ENCODE data around the gene CDH8.
"Not testable (repeated sequence)": the region's sequence is repeated elsewhere in the genome, so short reads cannot be mapped to it uniquely, and the experiment has no call there.

CDH8 gene

GRCh38 chr16:61791464-61791863, 244.8 kb downstream of the CDH8 start:
- DNase-seq (ENCODE audit: low read depth), result no peak

GRCh38 chr16:61781855-61782254, 254.4 kb downstream of the CDH8 start:
- not testable (repeated sequence) for DNase-seq (ENCODE audit: low read depth)

- no peak for DNase-seq (ENCODE audit: low read depth)
Observed at GRCh38 chr16:61780161-61780560, 256.1 kb downstream of the CDH8 start.

- DNase-seq (ENCODE audit: low read depth), result no peak
Observed at GRCh38 chr16:61770301-61770700, 265.9 kb downstream of the CDH8 start.

- no peak for DNase-seq (ENCODE audit: low read depth)
Observed at GRCh38 chr16:61763991-61764390, 272.2 kb downstream of the CDH8 start.

GRCh38 chr16:61763013-61763412, 273.2 kb downstream of the CDH8 start:
- no peak for DNase-seq (ENCODE audit: low read depth)

- no peak for DNase-seq (ENCODE audit: low read depth)
Observed at GRCh38 chr16:61730997-61731396, 305.2 kb downstream of the CDH8 start.

- no peak for DNase-seq (ENCODE audit: low read depth)
Observed at GRCh38 chr16:61726701-61727100, 309.5 kb downstream of the CDH8 start.

GRCh38 chr16:61726125-61726524, 310.1 kb downstream of the CDH8 start:
- no peak for DNase-seq (ENCODE audit: low read depth)

GRCh38 chr16:61721544-61721943, 314.7 kb downstream of the CDH8 start:
- no peak for DNase-seq (ENCODE audit: low read depth)

- DNase-seq (ENCODE audit: low read depth), result no peak
Observed at GRCh38 chr16:61715393-61715792, 320.8 kb downstream of the CDH8 start.

- DNase-seq (ENCODE audit: low read depth), result no peak
Observed at GRCh38 chr16:61713787-61714186, 322.5 kb downstream of the CDH8 start.

- not testable (repeated sequence) for DNase-seq (ENCODE audit: low read depth)
Observed at GRCh38 chr16:61699640-61700039, 336.6 kb downstream of the CDH8 start.

- DNase-seq (ENCODE audit: low read depth), result no peak
Observed at GRCh38 chr16:61684541-61684940, 351.7 kb downstream of the CDH8 start.

- no peak for DNase-seq (ENCODE audit: low read depth)
Observed at GRCh38 chr16:61681673-61682072, 354.6 kb downstream of the CDH8 start.

GRCh38 chr16:61681124-61681523, 355.1 kb downstream of the CDH8 start:
- no peak for DNase-seq (ENCODE audit: low read depth)

- DNase-seq (ENCODE audit: low read depth), result no peak
Observed at GRCh38 chr16:61678182-61678581, 358.1 kb downstream of the CDH8 start.

GRCh38 chr16:61677776-61678175, 358.5 kb downstream of the CDH8 start:
- DNase-seq (ENCODE audit: low read depth), result no peak

GRCh38 chr16:61676740-61677139, 359.5 kb downstream of the CDH8 start:
- no peak for DNase-seq (ENCODE audit: low read depth)

GRCh38 chr16:61671161-61671560, 365.1 kb downstream of the CDH8 start:
- DNase-seq (ENCODE audit: low read depth), result no peak

- no peak for DNase-seq (ENCODE audit: low read depth)
Observed at GRCh38 chr16:61665512-61665911, 370.7 kb downstream of the CDH8 start.

GRCh38 chr16:61659936-61660335, 376.3 kb downstream of the CDH8 start:
- DNase-seq (ENCODE audit: low read depth), result no peak

GRCh38 chr16:61654962-61655361, 381.3 kb downstream of the CDH8 start:
- no peak for DNase-seq (ENCODE audit: low read depth)

- DNase-seq (ENCODE audit: low read depth), result no peak
Observed at GRCh38 chr16:61653544-61653943, 382.7 kb downstream of the CDH8 start.

- no peak for DNase-seq (ENCODE audit: low read depth)
Observed at GRCh38 chr16:61645561-61645960, 390.7 kb downstream of the CDH8 start.

All from stimulated activated CD4-positive, alpha-beta T cell treated with anti-CD3 and anti-CD28 coated beads, Interleukin-2, amount 100 ng/mL, for 4 hours (primary cell).